ENCODE results near the gene MED25.

The MED25 gene

GRCh38 chr19:49860336-49861102 is 42.4 kb downstream of the MED25 start:
- H3K4me3 ChIP-seq (replicated peaks in 1 of 2; ENCODE audit: low read depth in 2 of 2, low read length in 2 of 2) = no peak overlapping the region
- no peak for DNase-seq (ENCODE audit: low read depth in 2 of 2)
- no peak for TF ChIP-seq CTCF (IDR thresholded peaks at IDR 0.05; ENCODE audit: low read depth, low read length)

GRCh38 chr19:49861107-49861506 is 43.0 kb downstream of the MED25 start:
- no peak overlapping the region for H3K4me3 ChIP-seq (replicated peaks in 1 of 2; ENCODE audit: low read depth in 2 of 2, low read length in 2 of 2)
- DNase-seq (ENCODE audit: low read depth in 2 of 2) = peak in 1 of 2 donors; percentile 37
- no peak for TF ChIP-seq CTCF (IDR thresholded peaks at IDR 0.05; ENCODE audit: low read depth, low read length)

DNA sequence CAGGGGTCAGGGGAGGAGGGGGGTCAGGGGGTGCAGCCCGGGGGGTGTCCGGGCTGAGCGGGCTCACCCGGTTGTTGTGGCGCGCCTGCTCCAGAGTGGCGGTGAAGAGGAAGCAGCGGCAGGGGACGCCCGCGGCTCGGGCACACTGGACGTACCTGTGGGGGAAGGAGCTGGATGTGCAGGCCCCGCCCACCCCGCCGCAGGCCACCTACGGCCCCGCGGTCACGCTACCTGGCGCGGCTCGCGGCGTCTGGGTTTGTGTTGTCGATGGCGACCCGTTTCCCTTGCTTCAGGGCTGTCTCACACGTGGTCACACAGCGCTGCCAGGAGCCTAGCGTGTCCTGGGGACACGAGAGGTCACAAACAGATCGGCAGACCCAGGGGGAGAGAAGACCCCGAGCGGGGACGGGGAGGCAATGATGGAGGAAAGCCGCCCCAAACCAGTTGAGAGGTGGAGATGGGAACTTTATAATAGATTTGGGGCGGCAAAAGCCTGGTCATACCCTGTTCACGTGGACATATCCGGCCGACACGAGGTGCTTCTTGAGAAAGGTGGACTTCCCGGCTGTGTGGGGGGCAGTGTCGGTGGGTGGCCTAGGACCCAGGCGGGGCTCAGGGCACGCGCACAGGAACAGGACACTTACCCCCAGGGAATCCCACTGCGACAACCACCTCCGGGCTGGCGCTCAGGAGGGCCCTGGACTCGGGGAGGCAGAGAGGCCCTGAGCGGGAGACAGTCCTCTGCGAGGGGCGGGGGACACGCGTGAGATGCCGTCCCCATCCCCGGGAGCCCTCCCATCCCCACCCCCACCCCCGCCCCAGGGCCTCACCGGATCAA is 43.7 kb downstream of the MED25 start:
- no peak for TF ChIP-seq CTCF (IDR thresholded peaks at IDR 0.05; ENCODE audit: low read depth, low read length)
- no peak overlapping the region for H3K4me3 ChIP-seq (replicated peaks in 1 of 2; ENCODE audit: low read depth in 2 of 2, low read length in 2 of 2)
- no peak for DNase-seq (ENCODE audit: low read depth in 2 of 2)

- no peak overlapping the region for H3K4me3 ChIP-seq (replicated peaks in 1 of 2; ENCODE audit: low read depth in 2 of 2, low read length in 2 of 2)
- DNase-seq (ENCODE audit: low read depth in 2 of 2) = no peak
- peak; percentile 21 for TF ChIP-seq CTCF (IDR thresholded peaks at IDR 0.05; ENCODE audit: low read depth, low read length)
These were observed 44.5 kb downstream of the MED25 start for GRCh38 chr19:49862391-49863253.

GRCh38 chr19:49863254-49863934 is 45.3 kb downstream of the MED25 start:
- no peak overlapping the region for H3K4me3 ChIP-seq (replicated peaks in 1 of 2; ENCODE audit: low read depth in 2 of 2, low read length in 2 of 2)
- DNase-seq (ENCODE audit: low read depth in 2 of 2) = no peak
- no peak for TF ChIP-seq CTCF (IDR thresholded peaks at IDR 0.05; ENCODE audit: low read depth, low read length)

- no peak for TF ChIP-seq CTCF (IDR thresholded peaks at IDR 0.05; ENCODE audit: low read depth, low read length)
- no peak for DNase-seq (ENCODE audit: low read depth in 2 of 2)
- H3K4me3 ChIP-seq (replicated peaks in 1 of 2; ENCODE audit: low read depth in 2 of 2, low read length in 2 of 2) = no peak overlapping the region
These were observed 45.8 kb downstream of the MED25 start for GRCh38 chr19:49863935-49864320.

Measured in cardiac fibroblast (primary cell).